Prostate gland (tissue), 2 donors: Measurements from ENCODE around the gene ZNF396. TPM values are rescaled to one million over a fixed set of nuclear protein-coding genes. Genes with fewer than 3 reads are reported as not detected.
A peak's percentile ranks its signal among the peaks of the same experiment; 100 is the strongest.

Source experiments
- DNase-seq: peaks from one replicate; pipeline ENCODE4 v3.0.0-alpha.2; 2019; ENCODE audit warnings: low spot score
- H3K27ac ChIP-seq, 2 donors: fragments of 200-600 bp; sonication (generic); 2 replicates each; pipeline ENCODE4 v1.5.1; 2017 to 2019
- H3K27me3 ChIP-seq: fragments of 200-600 bp; sonication (generic); replicated peaks from 2 replicates; pipeline ENCODE4 v1.5.1; 2019; ENCODE audit not compliant: insufficient read depth
- H3K36me3 ChIP-seq, 2 donors: fragments of 200-600 bp; sonication (generic); 1 replicate in 1 of 2; 2 replicates in 1 of 2; pipeline versions ENCODE4 v1.5.1 to v1.8.1; 2017 to 2019
- H3K4me1 ChIP-seq: fragments of 200-600 bp; sonication (generic); replicated peaks from 2 replicates; pipeline ENCODE4 v1.5.1; 2019
- H3K4me3 ChIP-seq, 2 donors: fragments of 200-600 bp; sonication (generic); 2 replicates each; pipeline ENCODE4 v1.5.1; 2017 to 2019
- H3K9me3 ChIP-seq: fragments of 200-600 bp; sonication (generic); 2 replicates; pipeline ENCODE4 v1.5.1; 2017
- CTCF ChIP-seq, 4 experiments: fragments of 200-600 bp in 2 of 4; fragments of 450-650 bp in 2 of 4; sonication (generic) in 2 of 4; IDR thresholded peaks; 1 replicate in 3 of 4; 2 replicates in 1 of 4; pipeline ENCODE4 v1.5.1; 2016 to 2019; ENCODE audit warnings: antibody characterized with exemption in 4 of 4, mild to moderate bottlenecking in 2 of 4, moderate library complexity in 2 of 4
- POLR2A ChIP-seq: fragments of 450-650 bp; IDR thresholded peaks from one replicate; pipeline ENCODE4 v1.6.1; 2016; ENCODE audit warnings: antibody characterized with exemption, mild to moderate bottlenecking
- POLR2AphosphoS5 ChIP-seq: sonication (generic); formaldehyde crosslinking; IDR thresholded peaks from one replicate; pipeline ENCODE4 v1.6.1; 2017; ENCODE audit warnings: antibody characterized with exemption
- WGBS: methylation state at CpG from one replicate; pipeline ENCODE4 v1.1.5; 2018; 5-methylcytosine and 5-hydroxymethylcytosine counted together
- intact Hi-C: fragments of 100-400 bp; cut with DNase I; formaldehyde crosslinking; loops from one replicate; pipeline ENCODE4 v1.14.2; 2022
- total RNA-seq, 2 donors: library from RNA; depleted of rRNA; stranded (reverse); fragments of >200 nt; gene quantifications; one replicate each; pipeline ENCODE4 v1.1.0, GENCODE V29; 2016

The ZNF396 gene
- total RNA-seq, 2 donors from 2014 or later = 1.6 to 3.9 TPM

- intact Hi-C loops = loop anchor here (1.0 to 10.0 kb wide), 2 partner anchors 104 to 340 kb away; partner anchors contain the start of gene ZNF397
- 31% methylated on average over 12 of the region's 12 CpGs for WGBS
- no peak for DNase-seq
Observed at GRCh38 chr18:35344736-35345459, 32.2 kb downstream of the ZNF396 start.

GRCh38 chr18:35343936-35344735 lies 33.0 kb downstream of the ZNF396 start, which contains the start of gene ZNF24:
ZNF24 (minus strand) TSS chr18:35344420; CDS start chr18:35340650, 3,770 bp downstream.
- WGBS = 0% methylated on average over 42 of the region's 64 CpGs
- Histone ChIP-seq H3K27ac (peak within 1 kb of the TSS; percentile 98), H3K4me1 (no peaks in the 10 kb centered on the region), H3K27me3 (no peaks in the 10 kb centered on the region), H3K9me3 (no peaks in the 10 kb centered on the region), H3K36me3 (no peaks in the 10 kb centered on the region), H3K4me3 (peak within 1 kb of the TSS; percentile 92 to 95)
- intact Hi-C loops = loop anchor here (1.0 to 10.0 kb wide), 2 partner anchors 103 to 339 kb away; partner anchors contain the start of gene ZNF397
- DNase-seq = peak; percentile 95
- TF ChIP-seq POLR2AphosphoS5 (peak; percentile 92), POLR2A (peak; percentile 69), CTCF (IDR thresholded peaks at IDR 0.05) (peak in 1 of 4 experiments; percentile 4)

More at GRCh38 chr18:35344736-35345459, 32.2 kb downstream of the ZNF396 start:
- Histone ChIP-seq H3K4me1 (no peaks in the 10 kb centered on the region), H3K27ac (peak overlapping the region; percentile 98), H3K36me3 (no peaks in the 10 kb centered on the region), H3K4me3 (peak overlapping the region; percentile 92 to 95), H3K9me3 (no peaks in the 10 kb centered on the region), H3K27me3 (no peaks in the 10 kb centered on the region)
- no peak for TF ChIP-seq POLR2AphosphoS5
- no peak for TF ChIP-seq CTCF (IDR thresholded peaks at IDR 0.05)
- TF ChIP-seq POLR2A = no peak

- H3K27ac ChIP-seq = peak overlapping the region; percentile 98
- H3K4me1 ChIP-seq = no peaks in the 10 kb centered on the region
- H3K9me3 ChIP-seq = no peaks in the 10 kb centered on the region
- peak overlapping the region; percentile 92 to 95 for H3K4me3 ChIP-seq
- DNase-seq = no peak
- TF ChIP-seq POLR2A (no peak), POLR2AphosphoS5 (no peak), CTCF (IDR thresholded peaks at IDR 0.05) (no peak)
- 1% methylated on average over 15 of the region's 15 CpGs for WGBS
- intact Hi-C loops = loop anchor here (10.0 kb wide), 1 partner anchor 339 kb away; no protein-coding TSS in a partner anchor
- no peaks in the 10 kb centered on the region for H3K27me3 ChIP-seq
- H3K36me3 ChIP-seq = no peaks in the 10 kb centered on the region
Observed at GRCh38 chr18:35343488-35343935, 33.6 kb downstream of the ZNF396 start.

- H3K36me3 ChIP-seq = peaks cover 0 to 4% of the 10 kb centered on the region in 2 donors
- 88% methylated on average over 5 of the region's 5 CpGs for WGBS
- no peak for TF ChIP-seq POLR2AphosphoS5
- TF ChIP-seq POLR2A = no peak
- no peak for TF ChIP-seq CTCF (IDR thresholded peaks at IDR 0.05)
- H3K4me1 ChIP-seq = no peaks in the 10 kb centered on the region
- DNase-seq = no peak
- no peaks in the 10 kb centered on the region for H3K27me3 ChIP-seq
- intact Hi-C loops = no loop called here
- no peaks in the 10 kb centered on the region for H3K9me3 ChIP-seq
- H3K27ac ChIP-seq = no peak overlapping the region
- no peak overlapping the region for H3K4me3 ChIP-seq
Observed at GRCh38 chr18:35337286-35337685, 39.9 kb downstream of the ZNF396 start.
